IMR-90 (cell line): ENCODE measurements around the gene SV2B. TPM values are rescaled to one million over a fixed set of nuclear protein-coding genes. Genes with fewer than 3 reads are reported as not detected.

Source experiments
- ATAC-seq: fragments of 200-7000 bp; cut with Tn5 transposase; 2 replicates; pipeline ENCODE4 v1.9.1; 2020; ENCODE audit warnings: low read depth, mild to moderate bottlenecking, moderate library complexity
- BruUV-seq: library from RNA; stranded (reverse); fragments of 400-500 nt; replicated peaks from 2 replicates; lab custom pipeline; 2021; lab: Mats Ljungman, UMichigan
- CTCF ChIA-PET: fragments of 300-600 bp; formaldehyde crosslinking; extraction: SDS; loops from one replicate; lab custom pipeline; 2021; ENCODE audit warnings: antibody characterized with exemption; lab: Yijun Ruan, JAX
- POLR2A ChIA-PET: fragments of 300-600 bp; sonication (Branson Sonifier 250); formaldehyde crosslinking; loops from one replicate; lab custom pipeline; 2022; ENCODE audit warnings: antibody characterized with exemption; ENCODE audit not compliant: unreplicated experiment; lab: Charles Lee
- DNase-seq: peaks from one replicate; pipeline ENCODE4 v3.0.0; 2013
- H2AFZ ChIP-seq: replicated peaks from 2 replicates; pipeline ENCODE3; 2013; ENCODE audit warnings: low read length, mild to moderate bottlenecking; ENCODE audit not compliant: poor library complexity
- H2AK5ac ChIP-seq: 2 replicates; pipeline ENCODE4 v1.6.1; 2013; ENCODE audit warnings: low read depth, low read length, inconsistent platforms
- H2AK9ac ChIP-seq: replicated peaks from 2 replicates; pipeline ENCODE3; 2013; ENCODE audit warnings: mild to moderate bottlenecking, low read depth, low read length, moderate library complexity; ENCODE audit not compliant: poor library complexity
- H2BK120ac ChIP-seq: 2 replicates; pipeline ENCODE4 v1.6.1; 2013; ENCODE audit warnings: low read depth, low read length, inconsistent platforms
- H2BK15ac ChIP-seq: 3 replicates; pipeline ENCODE4 v1.6.1; 2013; ENCODE audit warnings: low read depth, low read length, inconsistent platforms
- H2BK20ac ChIP-seq: 2 replicates; pipeline ENCODE4 v1.6.1; 2013; ENCODE audit warnings: low read depth, mild to moderate bottlenecking, inconsistent platforms, low read length, moderate library complexity
- H2BK5ac ChIP-seq: 2 replicates; pipeline ENCODE4 v1.6.1; 2013; ENCODE audit warnings: mild to moderate bottlenecking, low read depth, low read length, inconsistent platforms; ENCODE audit not compliant: poor library complexity, severe bottlenecking
- H3K14ac ChIP-seq: replicated peaks from 2 replicates; pipeline ENCODE4 v1.6.1; 2013; ENCODE audit warnings: low read depth, low read length, inconsistent platforms
- H3K18ac ChIP-seq: 2 replicates; pipeline ENCODE4 v1.6.1; 2013; ENCODE audit warnings: low read depth, low read length, control low read depth
- H3K23ac ChIP-seq: 2 replicates; pipeline ENCODE4 v1.6.1; 2013; ENCODE audit warnings: low read depth, low read length, inconsistent platforms
- H3K27ac ChIP-seq: 2 replicates; pipeline ENCODE4 v1.5.1; 2013; ENCODE audit warnings: mild to moderate bottlenecking, control low read depth, low read length; ENCODE audit not compliant: insufficient read depth
- H3K27me3 ChIP-seq: 2 replicates; pipeline ENCODE4 v1.6.1; 2013; ENCODE audit warnings: low read length; ENCODE audit not compliant: control insufficient read depth, insufficient read depth
- H3K36me3 ChIP-seq: 2 replicates; pipeline ENCODE4 v1.6.1; 2013; ENCODE audit warnings: low read length, mixed read lengths; ENCODE audit not compliant: control insufficient read depth, insufficient read depth
- H3K4ac ChIP-seq: 2 replicates; pipeline ENCODE4 v1.6.1; 2013; ENCODE audit warnings: low read depth, low read length, inconsistent platforms
- H3K4me1 ChIP-seq: 2 replicates; pipeline ENCODE4 v1.6.1; 2013; ENCODE audit warnings: low read length, mixed read lengths; ENCODE audit not compliant: control insufficient read depth, insufficient read depth
- H3K4me2 ChIP-seq: 2 replicates; pipeline ENCODE4 v1.6.1; 2013; ENCODE audit warnings: low read depth, mild to moderate bottlenecking, control low read depth, low read length, moderate library complexity
- H3K4me3 ChIP-seq: 2 replicates; pipeline ENCODE4 v1.5.1; 2013; ENCODE audit warnings: low read depth, mild to moderate bottlenecking, control low read depth, low read length, moderate library complexity; ENCODE audit not compliant: insufficient read depth
- H3K56ac ChIP-seq: 2 replicates; pipeline ENCODE4 v1.6.1; 2013; ENCODE audit warnings: low read length, inconsistent platforms; ENCODE audit not compliant: insufficient read depth; ENCODE audit errors: extremely low read depth
- H3K79me1 ChIP-seq, 2 experiments: 2 replicates each; pipeline ENCODE4 v1.6.1; 2013; ENCODE audit warnings: low read length in 2 of 2, inconsistent platforms in 1 of 2, low read depth in 1 of 2
- H3K9ac ChIP-seq: 2 replicates; pipeline ENCODE4 v1.6.1; 2013; ENCODE audit warnings: low read depth, low read length, control low read depth
- H3K9me1 ChIP-seq: 2 replicates; pipeline ENCODE4 v1.6.1; 2013; ENCODE audit warnings: low read length, inconsistent platforms; ENCODE audit not compliant: insufficient read depth
- H3K9me3 ChIP-seq: 2 replicates; pipeline ENCODE4 v1.6.1; 2013; ENCODE audit warnings: low read length; ENCODE audit not compliant: control insufficient read depth, insufficient read depth
- H4K20me1 ChIP-seq: 2 replicates; pipeline ENCODE4 v1.6.1; 2013; ENCODE audit warnings: low read length, inconsistent platforms; ENCODE audit not compliant: insufficient read depth
- H4K5ac ChIP-seq: 2 replicates; pipeline ENCODE4 v1.6.1; 2013; ENCODE audit warnings: mild to moderate bottlenecking, low read depth, low read length, control low read depth
- H4K8ac ChIP-seq, 2 experiments: 2 replicates each; pipeline ENCODE4 v1.6.1; 2013; ENCODE audit warnings: low read depth in 2 of 2, low read length in 2 of 2, control low read depth in 1 of 2, inconsistent platforms in 1 of 2
- H4K91ac ChIP-seq: 2 replicates; pipeline ENCODE4 v1.6.1; 2013; ENCODE audit warnings: low read depth, low read length, inconsistent platforms; ENCODE audit not compliant: insufficient read depth
- BHLHE40 ChIP-seq: fragments of 150-350 bp; IDR thresholded peaks from 2 replicates; pipeline ENCODE4 v1.6.1; 2016; ENCODE audit warnings: mild to moderate bottlenecking, low read depth, low read length
- CEBPB ChIP-seq: IDR thresholded peaks from 2 replicates; pipeline ENCODE4 v1.6.1; 2012; ENCODE audit warnings: low read depth, low read length, improper control_type of control experiment
- CHD1 ChIP-seq: IDR thresholded peaks from 2 replicates; pipeline ENCODE4 v1.6.1; 2012; ENCODE audit warnings: low read depth, low read length, improper control_type of control experiment
- CTCF ChIP-seq: conservative IDR thresholded peaks from 2 replicates; pipeline ENCODE4 v1.5.1; 2012; ENCODE audit warnings: mild to moderate bottlenecking, low read depth, low read length, improper control_type of control experiment
- ELK1 ChIP-seq: fragments of 150-350 bp; IDR thresholded peaks from 2 replicates; pipeline ENCODE4 v1.6.1; 2016; ENCODE audit warnings: low read depth, mild to moderate bottlenecking, low read length, moderate library complexity, borderline replicate concordance
- FOS ChIP-seq: fragments of 150-350 bp; IDR thresholded peaks from 2 replicates; pipeline ENCODE4 v1.6.1; 2016; ENCODE audit warnings: low read depth, low read length
- MAFK ChIP-seq: IDR thresholded peaks from 2 replicates; pipeline ENCODE4 v1.6.1; 2012; ENCODE audit warnings: low read depth, low read length, improper control_type of control experiment
- MAZ ChIP-seq: IDR thresholded peaks from 2 replicates; pipeline ENCODE4 v1.6.1; 2012; ENCODE audit warnings: low read depth, mild to moderate bottlenecking, low read length, improper control_type of control experiment, moderate library complexity, borderline replicate concordance
- MXI1 ChIP-seq: IDR thresholded peaks from 2 replicates; pipeline ENCODE4 v1.6.1; 2012; ENCODE audit warnings: low read depth, mild to moderate bottlenecking, low read length, moderate library complexity, borderline replicate concordance
- NFE2L2 ChIP-seq: fragments of 150-350 bp; IDR thresholded peaks from 2 replicates; pipeline ENCODE4 v1.6.1; 2016; ENCODE audit warnings: low read depth, mild to moderate bottlenecking, low read length
- POLR2A ChIP-seq: IDR thresholded peaks from 2 replicates; pipeline ENCODE4 v1.6.1; 2012; ENCODE audit warnings: mild to moderate bottlenecking, low read depth, low read length
- RAD21 ChIP-seq: IDR thresholded peaks from 2 replicates; pipeline ENCODE4 v1.6.1; 2012; ENCODE audit warnings: low read length, improper control_type of control experiment
- RCOR1 ChIP-seq: IDR thresholded peaks from 2 replicates; pipeline ENCODE4 v1.6.1; 2012; ENCODE audit warnings: mild to moderate bottlenecking, low read length, improper control_type of control experiment; ENCODE audit not compliant: insufficient replicate concordance
- RFX5 ChIP-seq: IDR thresholded peaks from 2 replicates; pipeline ENCODE4 v1.8.0; 2012; ENCODE audit warnings: low read depth, mild to moderate bottlenecking, low read length, moderate library complexity
- SMC3 ChIP-seq: fragments of 150-350 bp; IDR thresholded peaks from 2 replicates; pipeline ENCODE4 v1.6.1; 2016; ENCODE audit warnings: low read depth, mild to moderate bottlenecking, antibody characterized with exemption, low read length, moderate library complexity
- USF2 ChIP-seq: fragments of 150-350 bp; IDR thresholded peaks from 2 replicates; pipeline ENCODE4 v1.6.1; 2017; ENCODE audit warnings: mild to moderate bottlenecking, antibody characterized with exemption, low read length, low read depth
- WGBS, 2 experiments: methylation state at CpG; one replicate each; pipeline versions ENCODE4 v1.1.5 to v1.1.7; 2013; ENCODE audit warnings: missing lambda C conversion rate in 2 of 2; ENCODE audit not compliant: insufficient read length in 1 of 2; ENCODE audit errors: extremely low coverage in 2 of 2; 5-methylcytosine and 5-hydroxymethylcytosine counted together
- dilution Hi-C: fragments of 300-500 bp; cut with HindIII; formaldehyde crosslinking; loops from one replicate; pipeline ENCODE4 v1.14.3; 2018; ENCODE audit warnings: low sequenced_read_pairs; ENCODE audit not compliant: unreplicated experiment
- in situ Hi-C: fragments of 300-500 bp; cut with MboI; formaldehyde crosslinking; loops from 3 replicates; pipeline ENCODE4 v1.14.3; 2019; ENCODE audit warnings: low sequenced_read_pairs, inconsistent platforms, mixed read lengths
- intact Hi-C: fragments of 100-400 bp; cut with micrococcal nuclease; formaldehyde crosslinking; loops from 2 replicates; pipeline ENCODE4 v1.10.0; 2022
- polyA plus RNA-seq, 3 experiments: library from polyadenylated mRNA; depleted of rRNA; stranded (reverse); fragments of >200 nt; gene quantifications; 2 replicates each; pipeline ENCODE4 v1.2.3, GENCODE V29; 2012; ENCODE audit warnings: low replicate concordance in 1 of 3
- total RNA-seq: library from RNA; depleted of rRNA; stranded (reverse); fragments of >200 nt; gene quantifications from 2 replicates; pipeline ENCODE4 v1.2.3, GENCODE V29; 2012

SV2B gene
- total and polyA plus RNA-seq, 2 of the 4 experiments (the other 2 are of a cell fraction) = not detected

- no peak overlapping the region for H2BK20ac ChIP-seq
- CTCF ChIA-PET = interaction anchor here (0.6 kb wide), 1 partner anchor 206 kb away, joined by 4 read pairs; no protein-coding TSS in a partner anchor
- H3K9me1 ChIP-seq = no peaks in the 10 kb centered on the region
- no peaks in the 10 kb centered on the region for H3K4me1 ChIP-seq
- H4K8ac ChIP-seq = no peak overlapping the region
- H3K4me2 ChIP-seq = no peak overlapping the region
- H2AK9ac ChIP-seq = no peak overlapping the region
- BruUV-seq = no TSS peak
- H4K20me1 ChIP-seq = no peaks in the 10 kb centered on the region
- in situ Hi-C loops = no loop called here
- no peak overlapping the region for H4K91ac ChIP-seq
- DNase-seq (no peak), ATAC-seq (no peak)
- TF ChIP-seq RAD21 = no peak
- TF ChIP-seq NFE2L2 = no peak
- no peak for TF ChIP-seq FOS
- no peak for TF ChIP-seq CTCF
- TF ChIP-seq CHD1 = no peak
- TF ChIP-seq RCOR1 = no peak
- TF ChIP-seq RFX5 = no peak
- TF ChIP-seq MXI1 = no peak
- no peak for TF ChIP-seq USF2
- TF ChIP-seq POLR2A = no peak
- no peak for TF ChIP-seq SMC3
- TF ChIP-seq ELK1 = no peak
- TF ChIP-seq CEBPB = no peak
- no peak for TF ChIP-seq BHLHE40
- no peak for TF ChIP-seq MAZ
- TF ChIP-seq MAFK = no peak
- H2AK5ac ChIP-seq = no peak overlapping the region
- no peak overlapping the region for H4K5ac ChIP-seq
- H2BK5ac ChIP-seq = no peak overlapping the region
- H3K79me1 ChIP-seq = no peaks in the 10 kb centered on the region
- H3K18ac ChIP-seq = no peak overlapping the region
- H2BK120ac ChIP-seq = no peak overlapping the region
- H3K14ac ChIP-seq = no peak overlapping the region
- no peaks in the 10 kb centered on the region for H3K36me3 ChIP-seq
- H3K9me3 ChIP-seq = no peaks in the 10 kb centered on the region
- dilution Hi-C loops = loop anchor here (25.0 kb wide), 1 partner anchor 197 kb away; no protein-coding TSS in a partner anchor
- POLR2A ChIA-PET = no interaction called here
- H2AFZ ChIP-seq = no peak overlapping the region
- no peak overlapping the region for H3K9ac ChIP-seq
- H2BK15ac ChIP-seq = no peak overlapping the region
- no peak overlapping the region for H3K27ac ChIP-seq
- no peak overlapping the region for H3K4me3 ChIP-seq
- WGBS, 2 experiments = no CpG with 5 or more reads among the region's 2 CpGs
- intact Hi-C loops = no loop called here
- H3K4ac ChIP-seq = no peak overlapping the region
- no peaks in the 10 kb centered on the region; the same call in 1 of the 2 replicates for H3K27me3 ChIP-seq
- H3K23ac ChIP-seq = no peak overlapping the region
- no peak overlapping the region for H3K56ac ChIP-seq
Measured at GRCh38 chr15:91065505-91065904, 34.6 kb upstream of the SV2B start.
